HG03280 (cell line): ENCODE data around the gene NEUROG3.

ENCODE experiments used
- ATAC-seq: cut with Tn5 transposase; IDR thresholded peaks from one replicate; pipeline ENCODE4 v1.9.1; 2021; ENCODE audit warnings: mild to moderate bottlenecking, moderate library complexity; ENCODE audit not compliant: unreplicated experiment

The NEUROG3 gene

GRCh38 chr10:69573056-69573806 lies at the start of gene NEUROG3:
Gene NEUROG3 (minus strand): TSS chr10:69573422. CDS start chr10:69573043, 379 bp downstream.
- no peak for ATAC-seq

GRCh38 chr10:69620625-69621024 lies 47.4 kb upstream of the NEUROG3 start:
- ATAC-seq = no peak

GRCh38 chr10:69619626-69620025 lies 46.4 kb upstream of the NEUROG3 start:
- no peak for ATAC-seq

GRCh38 chr10:69618746-69619145 lies 45.5 kb upstream of the NEUROG3 start:
- ATAC-seq = no peak

DNA sequence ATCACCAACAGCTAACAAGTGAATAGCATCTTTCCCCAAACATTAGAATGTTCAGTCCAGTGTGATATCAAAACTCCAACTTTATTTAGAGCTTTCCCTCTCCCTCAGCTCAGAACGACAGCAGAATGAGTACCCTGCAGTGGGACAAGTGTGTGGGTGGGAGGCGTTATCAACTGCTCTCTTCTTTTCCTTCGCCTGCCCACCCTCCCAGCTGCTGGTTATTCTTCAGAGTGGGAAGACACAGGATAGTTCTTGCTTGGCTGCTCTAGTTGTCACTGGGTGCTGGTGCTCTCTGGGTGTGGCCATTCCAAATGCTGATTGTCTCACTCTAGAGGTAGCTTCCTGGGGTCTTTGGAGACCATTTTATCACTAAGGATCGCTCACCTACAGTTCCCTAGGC lies 43.1 kb upstream of the NEUROG3 start:
- no peak for ATAC-seq

DNA sequence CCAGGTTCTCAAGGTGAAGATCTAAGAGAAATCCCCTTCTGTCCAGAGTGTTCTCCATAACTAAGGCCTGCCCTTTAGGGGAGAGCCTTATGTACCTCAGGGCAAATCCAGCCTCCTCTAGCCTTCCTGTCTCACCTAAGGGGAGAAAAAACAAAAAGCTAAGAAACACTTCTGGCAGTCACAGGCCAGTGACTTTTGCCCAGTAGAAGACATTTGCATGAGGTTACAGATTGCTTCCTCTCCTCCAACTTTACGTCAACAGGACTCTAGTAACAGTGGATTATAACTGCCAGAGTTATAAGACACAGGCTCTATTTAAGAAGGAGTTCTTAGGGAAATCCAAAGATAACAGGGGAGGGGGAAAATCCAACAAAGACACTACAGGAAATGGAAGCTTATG lies 40.9 kb upstream of the NEUROG3 start:
- ATAC-seq = no peak

GRCh38 chr10:69612760-69613159 lies 39.5 kb upstream of the NEUROG3 start:
- ATAC-seq = no peak

DNA sequence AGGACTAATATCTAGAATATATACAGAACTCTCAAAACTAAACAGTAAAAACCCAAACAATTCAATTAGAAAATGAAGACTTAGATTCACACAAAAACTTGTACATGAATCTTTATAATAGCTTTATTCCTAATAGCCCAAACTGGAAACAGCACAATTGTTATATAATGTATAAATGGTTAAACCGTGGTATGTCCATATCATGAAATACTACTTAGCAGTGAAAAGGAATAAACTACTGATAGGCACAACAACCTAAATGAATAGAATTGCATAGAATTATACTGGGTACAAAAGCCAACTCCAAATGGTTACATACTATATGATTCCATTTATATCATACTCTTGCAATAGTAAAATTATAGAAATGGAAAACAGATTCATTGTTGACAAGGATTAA lies 35.9 kb upstream of the NEUROG3 start:
- ATAC-seq = no peak

DNA sequence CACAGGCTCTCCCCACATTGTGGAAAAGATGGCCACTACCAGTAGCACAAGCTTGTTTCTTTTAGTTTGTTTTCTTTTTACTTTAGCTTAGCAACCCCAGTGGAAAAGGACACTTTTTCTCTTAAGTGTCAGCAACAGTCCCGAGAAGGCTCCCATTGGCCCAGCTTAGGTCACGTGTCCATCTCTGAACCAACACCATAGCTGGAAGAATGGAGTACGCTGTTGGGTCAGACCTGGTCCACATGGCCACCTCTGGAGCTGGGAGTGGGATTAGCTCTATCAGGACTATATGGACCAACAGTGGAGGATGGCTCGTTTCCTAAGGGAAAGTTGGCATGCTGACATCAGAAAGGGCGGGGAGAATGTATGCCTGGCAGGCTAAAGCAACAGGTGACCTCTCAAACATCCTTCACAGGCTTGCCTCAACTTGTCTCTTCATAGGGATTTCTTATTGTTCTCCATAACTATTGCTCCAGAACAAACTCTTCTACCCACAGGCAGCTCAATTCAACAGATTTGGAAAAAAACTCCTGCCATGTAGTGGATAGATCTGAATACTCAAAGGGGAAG lies 27.6 kb upstream of the NEUROG3 start:
- no peak for ATAC-seq

GRCh38 chr10:69588358-69588757 lies 15.1 kb upstream of the NEUROG3 start:
- ATAC-seq = no peak

GRCh38 chr10:69584624-69585023 lies 11.4 kb upstream of the NEUROG3 start:
- ATAC-seq = no peak

- ATAC-seq = no peak
These were observed 9.9 kb upstream of the NEUROG3 start for GRCh38 chr10:69583106-69583505.

- no peak for ATAC-seq
These were observed 7.2 kb upstream of the NEUROG3 start for GRCh38 chr10:69580435-69580834.

DNA sequence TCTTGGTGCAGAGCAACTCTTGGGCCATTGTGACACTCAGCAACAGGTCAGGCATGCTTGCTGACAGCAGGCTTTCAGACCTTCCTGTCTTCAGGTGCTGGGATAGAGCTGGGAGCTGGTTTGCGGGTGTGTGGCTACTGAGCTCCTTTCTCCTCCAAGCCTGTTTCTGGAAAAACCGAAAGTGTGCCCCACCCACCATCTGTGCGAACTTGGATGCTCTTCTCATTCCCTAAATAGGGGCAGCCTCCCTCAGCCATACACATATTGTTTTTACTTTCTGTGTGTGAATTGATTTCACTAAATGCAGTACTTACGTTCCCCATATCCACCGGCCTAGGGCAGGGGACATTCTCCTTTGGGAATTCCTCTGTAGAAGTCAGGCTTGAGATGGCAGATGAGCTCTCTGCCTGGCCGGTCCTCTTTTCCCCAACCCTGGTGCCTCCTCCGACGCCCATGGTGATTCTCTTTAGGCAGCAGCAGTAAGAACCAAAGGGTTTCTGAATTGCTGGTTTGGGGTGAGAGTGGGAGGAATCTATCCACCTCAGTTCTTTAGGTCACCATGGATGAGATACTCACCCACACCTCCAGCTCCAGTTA lies 6.3 kb upstream of the NEUROG3 start:
- no peak for ATAC-seq

DNA sequence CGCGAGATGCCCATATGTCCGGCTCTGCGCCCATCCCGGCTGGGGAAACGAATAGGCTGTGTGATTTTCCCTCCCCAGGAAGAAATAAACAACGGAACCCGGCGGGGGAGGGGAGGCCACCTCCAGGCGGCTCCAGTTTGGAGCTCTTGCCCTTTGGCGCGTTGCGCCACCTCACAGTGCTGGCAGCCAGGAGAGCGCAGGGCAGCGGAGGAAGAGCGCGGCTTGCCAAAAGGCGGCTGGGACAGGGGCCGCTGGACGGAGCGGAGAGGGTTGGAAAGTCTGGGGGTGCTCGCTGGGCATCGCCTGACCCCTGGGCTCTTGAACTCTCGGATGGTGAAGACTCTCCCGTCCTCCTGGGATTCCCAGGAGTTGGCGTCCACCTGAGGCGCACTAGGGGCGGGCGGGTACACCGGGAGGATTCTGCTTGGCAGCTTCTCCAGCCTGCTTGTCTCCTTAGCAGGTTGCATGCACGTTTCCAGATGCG lies 5.3 kb upstream of the NEUROG3 start:
- no peak for ATAC-seq

- ATAC-seq = no peak
These were observed 4.3 kb upstream of the NEUROG3 start for GRCh38 chr10:69577268-69578232.

DNA sequence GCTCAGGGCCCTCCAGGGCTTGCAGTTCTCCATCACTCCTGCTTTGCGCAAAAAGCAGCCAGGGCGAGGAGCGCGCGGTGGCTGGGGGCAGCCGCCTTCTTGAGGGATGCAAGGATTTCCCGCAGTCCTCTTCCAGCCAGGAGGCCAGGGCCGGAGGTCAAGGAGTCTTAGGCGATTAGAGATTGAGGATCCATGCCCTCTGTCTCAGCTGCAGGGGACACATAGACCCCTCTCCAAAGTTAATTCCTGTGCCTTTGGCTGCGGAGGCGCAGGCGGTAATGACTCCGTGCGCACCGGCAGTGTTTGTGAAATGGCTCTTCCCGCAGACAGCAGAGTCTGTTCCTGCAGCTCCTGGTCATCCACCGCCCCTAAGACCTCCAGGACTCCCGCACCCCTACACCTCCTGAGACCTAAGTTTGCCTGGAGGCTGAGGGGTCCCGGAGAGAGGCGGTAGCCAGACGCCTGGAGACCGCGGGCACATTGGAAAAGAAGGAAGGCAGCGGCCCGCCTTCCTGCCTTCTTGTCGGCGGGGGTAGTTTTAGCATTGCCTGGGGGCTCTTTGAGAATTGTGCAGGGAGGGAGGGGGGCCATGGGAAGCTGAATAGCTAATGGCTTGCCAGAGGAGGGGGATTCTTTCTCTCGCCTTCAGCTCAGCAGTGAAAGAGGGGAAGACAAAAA lies 3.3 kb upstream of the NEUROG3 start:
- no peak for ATAC-seq

GRCh38 chr10:69575164-69575722 lies 2.0 kb upstream of the NEUROG3 start:
- ATAC-seq = no peak

DNA sequence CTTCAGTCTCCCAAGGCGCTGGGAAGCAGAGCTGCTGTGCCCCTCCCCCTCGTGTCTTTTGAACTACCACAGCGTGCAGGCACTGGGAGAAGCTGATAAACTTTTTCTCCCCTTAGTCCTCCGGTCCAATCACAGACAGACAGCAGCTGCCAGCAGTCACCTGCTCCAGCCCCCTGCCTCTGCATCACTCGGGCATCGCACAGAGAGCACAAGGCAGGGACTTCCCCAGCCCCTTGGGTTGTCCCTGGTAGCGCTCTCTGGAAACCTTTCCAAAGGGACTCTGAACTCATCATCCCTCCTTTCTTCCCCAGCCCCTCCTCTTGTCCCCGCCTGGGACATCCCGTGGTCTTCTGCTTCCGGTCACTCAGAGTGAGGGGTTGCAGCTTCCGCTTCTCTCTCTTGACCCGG lies 1.4 kb upstream of the NEUROG3 start:
- ATAC-seq = no peak
